Karpas-422 (cell line): ENCODE measurements around the gene TIMP2. TPM values are rescaled to one million over a fixed set of nuclear protein-coding genes. Genes with fewer than 3 reads are reported as not detected.

ENCODE experiments used
- DNase-seq: peaks from one replicate; pipeline ENCODE4 v3.0.0-alpha.2; 2015
- H2AFZ ChIP-seq: fragments of 200-600 bp; sonication (generic); 2 replicates; pipeline ENCODE4 v1.6.1; 2014; ENCODE audit warnings: antibody characterized with exemption, low read length, mixed read lengths
- H3K27ac ChIP-seq: fragments of 200-600 bp; sonication (generic); 2 replicates; pipeline ENCODE4 v1.5.1; 2014; ENCODE audit warnings: mild to moderate bottlenecking, low read length, moderate library complexity
- H3K27me3 ChIP-seq: fragments of 200-600 bp; sonication (generic); 2 replicates; pipeline ENCODE4 v1.6.1; 2014; ENCODE audit warnings: low read length, mixed read lengths
- H3K36me3 ChIP-seq: fragments of 200-600 bp; sonication (generic); 2 replicates; pipeline ENCODE4 v1.6.1; 2014; ENCODE audit warnings: low read length, mixed read lengths; ENCODE audit not compliant: insufficient read depth
- H3K4me1 ChIP-seq: fragments of 200-600 bp; sonication (generic); 2 replicates; pipeline ENCODE4 v1.6.1; 2014; ENCODE audit warnings: mild to moderate bottlenecking, low read length, mixed read lengths
- H3K4me2 ChIP-seq: fragments of 200-600 bp; sonication (generic); 2 replicates; pipeline ENCODE4 v1.6.1; 2014; ENCODE audit warnings: low read length, low read depth, mild to moderate bottlenecking; ENCODE audit not compliant: poor library complexity, severe bottlenecking
- H3K4me3 ChIP-seq: fragments of 200-600 bp; sonication (generic); 2 replicates; pipeline ENCODE4 v1.5.1; 2014; ENCODE audit warnings: mild to moderate bottlenecking, antibody characterized with exemption, low read length, mixed read lengths
- H3K79me2 ChIP-seq: fragments of 200-600 bp; sonication (generic); 2 replicates; pipeline ENCODE4 v1.6.1; 2014; ENCODE audit warnings: mild to moderate bottlenecking, low read length, mixed read lengths
- H3K9ac ChIP-seq: fragments of 200-600 bp; sonication (generic); 2 replicates; pipeline ENCODE4 v1.6.0; 2014; ENCODE audit warnings: low read length
- H3K9me2 ChIP-seq: fragments of 200-600 bp; sonication (generic), shearing (Covaris generic); replicated peaks from 2 replicates; pipeline ENCODE4 v1.6.0; 2014; ENCODE audit warnings: mild to moderate bottlenecking, low read length, moderate library complexity; ENCODE audit not compliant: insufficient read depth
- H3K9me3 ChIP-seq: fragments of 300-700, 200-600 bp; sonication (generic); 2 replicates; pipeline ENCODE4 v1.6.1; 2014; ENCODE audit warnings: low read length, mixed read lengths
- H4K20me1 ChIP-seq: fragments of 200-600 bp; sonication (generic); 2 replicates; pipeline ENCODE4 v1.6.1; 2014; ENCODE audit warnings: mild to moderate bottlenecking, antibody characterized with exemption, low read length, low read depth; ENCODE audit not compliant: insufficient read depth
- total RNA-seq: library from RNA; depleted of rRNA; stranded (reverse); fragments of >200 nt; shearing (Covaris generic); gene quantifications from 2 replicates; pipeline ENCODE4 v1.2.3, GENCODE V29; 2014; ENCODE audit warnings: low replicate concordance

The TIMP2 gene
- total RNA-seq, 1 experiment from 2014 or later, result not detected

- no peak overlapping the region for H2AFZ ChIP-seq
- H3K9me3 ChIP-seq, result no peaks in the 10 kb centered on the region
- no peak overlapping the region for H3K9ac ChIP-seq
- H3K4me2 ChIP-seq, result no peak overlapping the region
- H4K20me1 ChIP-seq, result no peaks in the 10 kb centered on the region
- DNase-seq, result no peak
- no peaks in the 10 kb centered on the region for H3K36me3 ChIP-seq
- H3K79me2 ChIP-seq, result no peaks in the 10 kb centered on the region
- no peak overlapping the region for H3K4me3 ChIP-seq
- no peak overlapping the region for H3K27ac ChIP-seq
- no peaks in the 10 kb centered on the region for H3K9me2 ChIP-seq
- no peaks in the 10 kb centered on the region for H3K4me1 ChIP-seq
- H3K27me3 ChIP-seq, result no peaks in the 10 kb centered on the region
Observed at GRCh38 chr17:78940708-78941107, 15.5 kb upstream of the TIMP2 start.

- Histone ChIP-seq H3K4me2 (no peak overlapping the region), H3K27me3 (no peaks in the 10 kb centered on the region), H3K9me3 (no peaks in the 10 kb centered on the region), H3K9ac (no peak overlapping the region), H3K4me3 (no peak overlapping the region), H3K36me3 (no peaks in the 10 kb centered on the region), H2AFZ (no peak overlapping the region), H4K20me1 (no peaks in the 10 kb centered on the region), H3K27ac (no peak overlapping the region), H3K4me1 (no peaks in the 10 kb centered on the region), H3K9me2 (no peaks in the 10 kb centered on the region), H3K79me2 (no peaks in the 10 kb centered on the region)
- no peak for DNase-seq
Observed at GRCh38 chr17:78940258-78940657, 15.1 kb upstream of the TIMP2 start.

- H3K9ac ChIP-seq, result no peak overlapping the region
- no peaks in the 10 kb centered on the region for H3K79me2 ChIP-seq
- no peaks in the 10 kb centered on the region for H3K9me3 ChIP-seq
- H3K4me3 ChIP-seq, result no peak overlapping the region
- no peak for DNase-seq
- no peaks in the 10 kb centered on the region for H3K4me1 ChIP-seq
- H2AFZ ChIP-seq, result no peak overlapping the region
- no peaks in the 10 kb centered on the region for H3K9me2 ChIP-seq
- no peaks in the 10 kb centered on the region for H4K20me1 ChIP-seq
- no peaks in the 10 kb centered on the region for H3K36me3 ChIP-seq
- H3K27ac ChIP-seq, result no peak overlapping the region
- no peaks in the 10 kb centered on the region for H3K27me3 ChIP-seq
- no peak overlapping the region for H3K4me2 ChIP-seq
Observed at GRCh38 chr17:78939615-78940014, 14.4 kb upstream of the TIMP2 start.

GRCh38 chr17:78937561-78937960 is 12.4 kb upstream of the TIMP2 start:
- Histone ChIP-seq H3K4me2 (no peak overlapping the region), H3K9me2 (no peaks in the 10 kb centered on the region), H3K36me3 (no peaks in the 10 kb centered on the region), H3K4me3 (no peak overlapping the region), H2AFZ (no peak overlapping the region), H3K27me3 (no peaks in the 10 kb centered on the region), H3K9me3 (no peaks in the 10 kb centered on the region), H3K9ac (no peak overlapping the region), H3K27ac (no peak overlapping the region), H4K20me1 (no peaks in the 10 kb centered on the region), H3K79me2 (no peaks in the 10 kb centered on the region), H3K4me1 (no peaks in the 10 kb centered on the region)
- no peak for DNase-seq

GRCh38 chr17:78935419-78936323 is 10.5 kb upstream of the TIMP2 start:
- no peaks in the 10 kb centered on the region for H3K36me3 ChIP-seq
- H2AFZ ChIP-seq, result no peak overlapping the region
- no peaks in the 10 kb centered on the region for H3K79me2 ChIP-seq
- H3K27ac ChIP-seq, result no peak overlapping the region
- H4K20me1 ChIP-seq, result no peaks in the 10 kb centered on the region
- H3K9ac ChIP-seq, result no peak overlapping the region
- no peaks in the 10 kb centered on the region for H3K4me1 ChIP-seq
- H3K4me3 ChIP-seq, result no peak overlapping the region
- H3K4me2 ChIP-seq, result no peak overlapping the region
- no peaks in the 10 kb centered on the region for H3K27me3 ChIP-seq
- H3K9me3 ChIP-seq, result no peaks in the 10 kb centered on the region
- H3K9me2 ChIP-seq, result no peaks in the 10 kb centered on the region
- DNase-seq, result no peak

GRCh38 chr17:78934681-78935418 is 9.7 kb upstream of the TIMP2 start:
- no peak for DNase-seq
- Histone ChIP-seq H3K36me3 (no peaks in the 10 kb centered on the region), H3K27ac (no peak overlapping the region), H3K4me1 (no peaks in the 10 kb centered on the region), H3K4me2 (no peak overlapping the region), H3K4me3 (no peak overlapping the region), H2AFZ (no peak overlapping the region), H3K9me3 (no peaks in the 10 kb centered on the region), H3K9me2 (no peaks in the 10 kb centered on the region), H3K79me2 (no peaks in the 10 kb centered on the region), H4K20me1 (no peaks in the 10 kb centered on the region), H3K9ac (no peak overlapping the region), H3K27me3 (no peaks in the 10 kb centered on the region)

GRCh38 chr17:78933959-78934568 is 8.9 kb upstream of the TIMP2 start:
- no peak overlapping the region for H3K4me2 ChIP-seq
- no peak overlapping the region for H3K9ac ChIP-seq
- DNase-seq, result no peak
- H3K27ac ChIP-seq, result no peak overlapping the region
- H3K4me3 ChIP-seq, result no peak overlapping the region
- H3K27me3 ChIP-seq, result no peaks in the 10 kb centered on the region
- H2AFZ ChIP-seq, result no peak overlapping the region
- no peaks in the 10 kb centered on the region for H3K9me3 ChIP-seq
- no peaks in the 10 kb centered on the region for H4K20me1 ChIP-seq
- no peaks in the 10 kb centered on the region for H3K4me1 ChIP-seq
- no peaks in the 10 kb centered on the region for H3K79me2 ChIP-seq
- H3K36me3 ChIP-seq, result no peaks in the 10 kb centered on the region
- no peaks in the 10 kb centered on the region for H3K9me2 ChIP-seq
